Activated CD4-positive, alpha-beta T cell treated with anti-CD3 and anti-CD28 coated beads, Interleukin-2, amount 50 U/mL, for 48 hours (primary cell): ENCODE results near the gene SOCS6.
"Not testable (repeated sequence)": the region's sequence is repeated elsewhere in the genome, so short reads cannot be mapped to it uniquely, and the experiment has no call there.

Source experiments
- DNase-seq, 2 experiments: peaks; one replicate each; pipeline ENCODE4 v3.0.0-alpha.2; 2020

The SOCS6 gene, protein sequence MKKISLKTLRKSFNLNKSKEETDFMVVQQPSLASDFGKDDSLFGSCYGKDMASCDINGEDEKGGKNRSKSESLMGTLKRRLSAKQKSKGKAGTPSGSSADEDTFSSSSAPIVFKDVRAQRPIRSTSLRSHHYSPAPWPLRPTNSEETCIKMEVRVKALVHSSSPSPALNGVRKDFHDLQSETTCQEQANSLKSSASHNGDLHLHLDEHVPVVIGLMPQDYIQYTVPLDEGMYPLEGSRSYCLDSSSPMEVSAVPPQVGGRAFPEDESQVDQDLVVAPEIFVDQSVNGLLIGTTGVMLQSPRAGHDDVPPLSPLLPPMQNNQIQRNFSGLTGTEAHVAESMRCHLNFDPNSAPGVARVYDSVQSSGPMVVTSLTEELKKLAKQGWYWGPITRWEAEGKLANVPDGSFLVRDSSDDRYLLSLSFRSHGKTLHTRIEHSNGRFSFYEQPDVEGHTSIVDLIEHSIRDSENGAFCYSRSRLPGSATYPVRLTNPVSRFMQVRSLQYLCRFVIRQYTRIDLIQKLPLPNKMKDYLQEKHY

DNA sequence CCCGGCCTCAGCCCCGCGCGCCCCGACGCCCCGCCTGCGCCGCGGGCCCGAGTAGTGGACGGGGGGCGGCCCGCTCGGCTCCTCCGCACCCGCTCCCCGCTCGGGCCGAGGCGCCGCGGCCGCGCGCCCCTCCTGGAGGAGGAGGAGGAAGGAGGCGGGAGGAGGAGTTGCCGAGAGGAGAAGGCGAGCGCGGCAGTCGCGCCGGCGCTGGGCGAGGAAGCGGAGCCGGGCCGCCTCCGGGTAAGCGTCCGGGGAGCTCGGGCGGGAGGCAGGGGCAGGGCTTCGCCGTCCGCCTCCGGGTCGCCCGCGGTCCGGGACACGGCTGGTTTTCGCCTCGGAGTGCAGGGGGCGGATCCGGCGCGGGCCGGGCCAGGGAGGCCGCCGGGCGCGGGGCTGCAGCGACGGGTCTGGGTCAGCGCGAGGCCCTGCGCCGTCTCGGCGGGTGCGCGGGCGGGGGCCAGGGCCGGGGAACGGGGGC, at the start of gene SOCS6:
SOCS6 (plus strand) TSS at position 195 of the 478 bp plus-strand sequence. CDS start 35,624 bp downstream, outside the sequence.
- DNase-seq = peak; percentile 33 to 35

DNA sequence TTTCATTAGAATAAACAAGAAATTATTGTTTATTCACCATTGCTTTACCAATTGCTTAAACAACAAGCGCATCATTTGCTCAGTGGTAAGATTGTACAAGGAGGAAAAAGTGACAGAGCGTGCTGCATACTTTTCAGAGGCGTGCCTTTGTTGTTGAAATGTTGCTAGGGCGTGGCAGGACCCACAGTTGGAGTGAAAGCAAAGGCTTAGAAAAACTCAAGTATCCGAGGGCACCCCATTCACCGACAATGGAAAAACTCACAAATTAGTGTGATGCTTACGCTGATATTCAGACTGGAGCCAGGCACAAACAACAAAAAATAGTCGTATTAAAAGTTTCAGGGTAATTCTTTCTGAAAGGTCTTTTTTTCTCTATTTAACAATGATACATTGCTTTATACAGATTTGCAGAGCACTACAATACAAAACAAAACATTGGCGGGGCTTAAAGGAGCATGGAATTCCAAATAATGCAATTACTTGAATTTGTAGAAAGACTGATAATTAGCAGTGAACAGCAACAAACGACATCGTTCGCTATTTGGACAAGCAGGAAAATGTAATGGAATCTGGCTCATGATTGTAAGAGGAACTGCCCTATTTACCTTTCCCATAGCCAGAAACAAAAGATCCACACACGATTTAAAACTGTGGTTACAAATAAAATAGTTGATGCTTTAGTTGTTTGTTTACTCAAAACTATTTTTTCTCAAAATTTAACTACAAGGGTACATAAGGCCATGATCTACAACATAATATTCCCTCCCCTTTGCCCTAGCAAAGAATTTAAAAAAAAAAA, 45.5 kb upstream of the SOCS6 start:
- DNase-seq = no peak

DNA sequence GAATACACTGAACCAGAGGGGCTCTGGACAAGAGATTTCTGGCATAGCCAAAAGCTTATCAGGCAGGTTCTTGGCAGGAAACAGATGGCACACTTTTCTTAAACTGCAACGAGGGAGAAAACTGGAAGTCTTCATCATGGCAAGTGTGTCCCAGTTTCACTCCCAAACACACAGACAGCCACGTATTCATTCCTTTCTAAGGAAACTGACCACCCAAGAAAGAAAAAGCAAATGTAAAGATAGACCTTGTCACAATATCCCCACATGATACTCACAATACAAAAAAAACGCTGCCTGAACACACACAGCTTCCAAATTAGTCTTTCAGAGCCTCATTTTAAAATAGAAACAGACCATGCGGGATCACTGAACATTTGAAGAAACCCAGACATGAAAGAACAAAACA, 42.8 kb upstream of the SOCS6 start:
- DNase-seq = no peak

DNA sequence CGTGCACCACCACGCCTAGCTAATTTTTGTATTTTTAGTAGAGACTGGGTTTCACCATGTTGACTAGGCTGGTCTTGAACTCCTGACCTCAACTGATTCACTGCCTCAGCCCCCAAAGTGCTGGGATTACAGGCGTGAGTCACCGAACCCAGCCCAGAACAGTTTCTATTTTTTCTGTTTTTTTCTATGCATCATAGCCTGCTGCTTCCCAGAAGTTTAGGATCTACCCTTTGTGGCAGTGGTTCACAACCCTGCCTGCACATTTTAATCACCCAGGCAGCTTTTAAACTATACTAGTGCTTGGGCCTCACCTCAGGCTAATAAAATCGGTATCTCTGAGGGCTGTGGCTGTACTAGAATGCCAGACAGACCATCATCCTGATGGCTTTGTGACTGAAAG, 39.7 kb upstream of the SOCS6 start:
- no peak for DNase-seq

DNA sequence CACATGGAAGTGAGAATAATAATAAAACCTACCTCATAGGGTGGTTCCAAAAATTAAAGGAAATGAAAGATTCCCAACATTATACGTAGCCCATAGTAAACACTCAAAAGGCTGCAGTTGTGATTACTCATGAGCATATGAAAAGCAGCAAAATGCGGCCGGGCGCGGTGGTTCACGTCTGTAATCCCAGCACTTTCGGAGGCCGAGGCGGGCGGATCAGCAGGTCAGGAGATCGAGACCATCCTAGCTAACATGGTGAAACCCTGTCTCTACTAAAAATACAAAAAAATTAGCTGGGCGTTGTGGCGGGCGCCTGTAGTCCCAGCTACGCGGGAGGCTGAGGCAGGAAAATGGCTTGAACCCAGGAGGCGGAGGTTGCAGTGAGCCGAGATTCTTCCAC, 39.0 kb upstream of the SOCS6 start:
- not testable (repeated sequence) for DNase-seq

DNA sequence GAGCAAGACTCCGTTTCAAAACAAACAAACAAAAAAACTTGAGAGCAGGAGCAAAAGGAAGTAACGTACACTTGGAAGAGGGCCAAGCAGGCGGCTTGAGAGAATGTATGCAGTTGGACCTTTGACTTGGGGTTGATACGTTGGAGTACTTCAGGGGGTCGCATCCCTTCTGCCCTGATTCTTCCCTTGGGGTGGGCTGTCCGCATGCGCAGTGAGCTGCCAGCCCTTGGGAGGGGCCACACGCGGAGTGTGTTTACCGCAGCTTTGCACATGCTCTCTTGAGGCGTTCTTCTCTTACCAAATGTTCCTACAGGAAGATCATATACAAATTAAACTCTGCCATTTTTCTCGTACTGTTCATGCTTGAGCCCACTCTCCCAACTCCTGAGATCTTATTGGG, 38.1 kb upstream of the SOCS6 start:
- no peak for DNase-seq

DNA sequence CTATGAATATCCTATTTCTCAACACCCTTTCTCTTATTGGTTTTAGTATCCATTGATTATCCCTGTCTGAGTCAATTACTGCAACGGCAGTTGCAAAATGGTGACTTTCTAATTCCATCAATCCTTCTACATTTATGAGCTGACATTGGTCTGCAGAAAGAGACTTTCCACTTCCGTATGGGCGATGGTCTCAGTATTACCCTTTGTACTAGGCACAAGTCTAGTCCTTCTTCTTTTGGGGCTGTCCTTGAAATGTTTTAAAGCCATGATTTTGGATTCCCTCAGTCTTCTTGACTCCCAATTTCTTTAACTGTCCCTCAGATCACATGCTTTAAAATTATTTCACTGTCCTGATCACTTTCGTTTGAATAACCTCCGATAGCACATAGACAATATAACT, 32.7 kb upstream of the SOCS6 start:
- no peak for DNase-seq

DNA sequence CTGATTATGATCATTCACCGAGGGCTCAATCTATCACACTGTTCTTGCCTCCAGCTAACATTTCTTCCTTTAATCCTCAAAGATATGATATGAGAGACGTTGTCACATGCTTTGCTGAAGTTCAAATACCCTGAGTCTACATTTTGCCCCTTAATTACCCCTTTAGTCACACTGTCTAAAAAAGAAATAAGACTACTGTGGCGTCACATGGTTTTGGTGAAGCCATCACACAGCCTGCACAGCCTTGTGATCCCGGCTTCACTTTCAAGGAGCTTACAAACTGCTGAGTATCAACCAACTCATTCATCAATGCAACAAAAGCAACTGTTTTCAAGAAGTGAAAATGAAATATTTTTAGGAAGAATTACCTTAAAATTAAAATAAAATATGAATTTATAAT, 31.9 kb upstream of the SOCS6 start:
- DNase-seq = no peak

DNA sequence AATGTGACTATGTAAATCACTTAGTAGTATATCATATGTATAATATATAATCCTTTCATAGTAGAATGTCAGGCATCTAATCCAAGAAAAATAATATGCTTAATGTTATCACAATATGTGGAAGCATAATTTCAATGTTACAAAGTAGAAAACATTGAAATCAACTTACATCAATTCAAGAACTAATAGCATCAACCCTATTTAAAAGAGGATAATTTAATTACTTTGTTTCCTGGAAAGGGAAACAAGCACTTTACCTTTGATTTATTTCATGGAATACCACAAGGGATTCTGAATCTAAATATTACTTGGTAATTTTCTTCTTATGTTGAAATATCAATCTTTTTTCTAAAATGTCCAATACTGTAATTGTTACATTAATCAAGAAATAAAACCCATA, 30.6 kb upstream of the SOCS6 start:
- DNase-seq = no peak

DNA sequence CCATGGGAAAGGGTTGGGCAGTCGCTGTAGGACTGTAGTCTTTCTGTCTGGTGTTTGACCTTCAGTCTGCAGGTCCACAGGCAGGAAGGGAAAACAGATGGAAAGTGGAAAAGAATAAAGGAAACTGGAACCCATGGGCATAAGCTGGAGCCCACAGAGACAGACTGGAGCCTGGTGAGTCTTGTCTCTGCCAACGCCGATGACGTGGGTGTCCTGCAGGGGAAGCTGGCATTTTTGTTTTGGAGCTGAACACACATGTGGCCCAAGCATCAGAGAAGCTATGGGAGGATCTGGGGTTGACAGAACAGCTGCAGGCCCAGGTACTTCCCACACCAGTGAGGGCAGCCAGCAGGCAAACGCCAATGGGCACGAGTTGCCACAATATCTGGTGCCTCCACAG, 28.2 kb upstream of the SOCS6 start:
- DNase-seq = no peak

DNA sequence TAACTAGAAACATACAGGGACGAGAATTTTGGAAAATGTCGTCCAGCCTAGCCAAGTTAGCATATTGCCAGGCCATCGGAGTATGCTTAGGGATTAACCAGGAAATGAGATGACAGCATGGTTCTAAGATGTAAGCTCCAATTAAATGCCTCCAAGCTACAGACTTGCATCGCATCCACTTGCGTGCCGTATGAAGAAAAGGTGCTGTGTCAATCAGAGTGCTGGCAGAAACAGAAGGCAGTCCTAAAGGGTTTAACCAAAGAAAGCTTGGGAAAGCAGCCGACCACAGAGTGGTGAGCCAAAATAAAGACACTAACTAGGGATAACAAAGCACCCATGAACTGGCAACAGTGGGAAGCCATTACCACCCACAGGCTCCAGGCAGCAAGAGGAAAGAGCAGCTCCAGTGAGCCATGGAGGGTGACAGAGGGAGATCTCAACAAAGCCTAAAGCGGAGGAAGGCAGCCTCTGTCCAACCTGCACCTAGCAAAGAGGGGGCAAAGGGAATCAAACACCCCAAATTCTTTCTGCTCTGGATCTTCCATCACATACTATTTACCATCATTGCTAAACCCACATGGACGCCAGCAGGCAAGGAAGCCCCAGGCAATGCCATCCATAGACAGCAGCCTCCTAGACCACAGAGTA, 27.6 kb upstream of the SOCS6 start:
- DNase-seq = no peak

DNA sequence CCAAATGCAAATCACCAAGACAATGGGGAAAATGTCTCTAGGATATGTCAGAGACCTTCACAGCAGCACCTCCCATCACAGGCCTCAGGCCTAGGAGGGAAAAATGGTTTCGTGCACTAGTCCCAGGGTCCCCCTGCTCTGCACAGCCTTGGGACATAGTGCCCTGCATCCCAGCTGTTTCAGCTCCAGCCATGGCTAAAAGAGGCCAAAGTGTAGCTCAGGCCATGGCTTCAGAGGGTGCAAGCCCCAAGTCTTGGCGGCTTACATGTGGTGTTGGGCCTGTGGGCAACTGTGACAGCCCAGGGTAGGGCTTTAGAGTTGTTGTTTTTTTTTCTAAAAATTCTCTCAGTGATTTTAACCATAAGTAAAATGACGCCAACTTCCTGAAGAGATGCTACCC, 25.5 kb upstream of the SOCS6 start:
- no peak for DNase-seq

DNA sequence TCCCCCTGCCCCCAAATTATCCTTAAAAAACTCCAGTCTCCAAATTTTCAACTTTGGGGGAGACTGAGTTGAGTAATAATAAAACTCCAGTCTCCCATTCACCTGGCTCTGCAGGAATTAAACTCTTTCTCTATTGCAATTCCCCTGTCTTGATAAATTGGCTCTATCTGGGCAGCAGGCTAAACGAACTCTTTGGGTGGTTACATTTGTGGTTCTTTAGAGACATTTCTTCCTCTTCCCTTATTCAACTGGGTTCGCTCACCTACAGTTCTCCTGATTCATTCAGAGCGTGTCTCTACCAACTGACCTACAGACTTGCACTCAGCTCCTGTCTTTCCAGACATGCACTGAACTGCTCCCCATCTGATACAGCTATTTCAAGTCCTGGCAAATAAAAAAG, 17.1 kb upstream of the SOCS6 start:
- DNase-seq = no peak

DNA sequence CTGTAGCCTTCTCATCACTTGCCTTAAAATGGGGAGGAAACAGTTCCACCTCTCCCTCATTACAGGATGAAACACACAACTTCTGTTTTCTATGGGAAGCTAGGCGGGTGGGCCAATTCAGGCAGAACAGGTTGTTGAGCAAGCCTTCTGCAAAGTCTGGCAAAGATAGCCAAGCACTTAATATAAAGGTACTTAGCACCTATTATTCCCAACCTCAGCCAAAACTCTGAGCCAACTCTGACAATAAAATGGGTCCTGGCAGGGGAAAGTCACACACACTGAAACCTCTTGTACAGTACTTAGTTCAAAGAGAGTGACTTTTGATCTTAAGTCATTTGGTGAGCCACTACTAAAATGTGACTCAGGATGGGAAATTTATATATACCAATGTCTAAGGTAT, 15.8 kb upstream of the SOCS6 start:
- DNase-seq = no peak

DNA sequence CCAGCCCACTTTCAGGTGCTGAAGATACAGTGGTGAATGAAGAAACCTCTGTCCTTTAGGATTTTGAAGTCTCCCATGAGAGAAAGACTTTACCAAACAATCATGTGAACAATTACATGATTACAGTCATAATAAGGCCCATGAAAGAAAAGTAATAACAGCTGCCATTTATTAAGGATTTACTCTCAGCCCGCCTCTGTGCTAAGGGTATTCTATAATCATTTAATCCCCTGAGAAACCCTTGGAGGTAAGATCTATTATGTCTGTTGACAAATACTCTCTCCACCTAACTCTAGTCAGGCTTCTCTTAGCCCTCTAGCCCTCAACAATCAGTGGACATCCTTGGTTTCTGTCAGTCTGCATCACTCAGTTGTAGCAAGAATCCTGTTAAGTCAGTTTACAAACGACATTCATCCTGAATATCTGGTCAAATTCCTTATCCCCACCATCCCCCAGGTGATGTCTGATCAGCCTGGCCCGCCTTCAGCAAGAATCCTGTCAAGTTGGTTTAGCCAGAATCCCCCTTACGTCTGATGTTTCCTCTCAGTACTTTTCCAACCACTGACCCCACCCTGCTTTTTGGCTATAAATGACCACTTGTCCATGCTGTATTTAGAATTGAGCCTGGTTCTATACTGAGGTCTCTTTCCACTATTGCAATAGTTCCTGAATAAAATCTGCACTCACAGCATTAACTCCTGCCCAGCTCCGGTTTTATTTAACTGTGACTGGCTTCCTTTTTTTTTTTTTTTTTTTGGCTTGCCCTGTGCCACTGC, 12.2 kb upstream of the SOCS6 start:
- DNase-seq = no peak

DNA sequence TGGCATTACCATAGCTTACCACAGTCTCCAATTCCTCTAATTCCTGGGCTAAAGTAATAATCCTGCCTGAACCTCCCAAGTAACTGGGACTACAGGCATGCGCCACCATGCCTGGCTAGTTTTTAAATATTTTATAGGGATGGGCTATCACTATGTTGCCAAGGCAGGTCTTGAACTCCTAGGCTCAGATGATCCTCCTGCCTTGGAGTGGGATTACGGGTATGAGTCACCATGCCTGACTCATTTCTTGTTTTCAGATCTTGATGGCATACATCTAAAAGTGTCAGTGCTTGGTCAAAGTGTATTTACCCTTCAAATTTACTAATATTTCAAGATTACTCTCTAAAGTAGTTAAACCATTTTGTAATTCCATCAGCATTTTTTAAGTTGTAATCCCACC, 9.4 kb upstream of the SOCS6 start:
- DNase-seq = no peak

DNA sequence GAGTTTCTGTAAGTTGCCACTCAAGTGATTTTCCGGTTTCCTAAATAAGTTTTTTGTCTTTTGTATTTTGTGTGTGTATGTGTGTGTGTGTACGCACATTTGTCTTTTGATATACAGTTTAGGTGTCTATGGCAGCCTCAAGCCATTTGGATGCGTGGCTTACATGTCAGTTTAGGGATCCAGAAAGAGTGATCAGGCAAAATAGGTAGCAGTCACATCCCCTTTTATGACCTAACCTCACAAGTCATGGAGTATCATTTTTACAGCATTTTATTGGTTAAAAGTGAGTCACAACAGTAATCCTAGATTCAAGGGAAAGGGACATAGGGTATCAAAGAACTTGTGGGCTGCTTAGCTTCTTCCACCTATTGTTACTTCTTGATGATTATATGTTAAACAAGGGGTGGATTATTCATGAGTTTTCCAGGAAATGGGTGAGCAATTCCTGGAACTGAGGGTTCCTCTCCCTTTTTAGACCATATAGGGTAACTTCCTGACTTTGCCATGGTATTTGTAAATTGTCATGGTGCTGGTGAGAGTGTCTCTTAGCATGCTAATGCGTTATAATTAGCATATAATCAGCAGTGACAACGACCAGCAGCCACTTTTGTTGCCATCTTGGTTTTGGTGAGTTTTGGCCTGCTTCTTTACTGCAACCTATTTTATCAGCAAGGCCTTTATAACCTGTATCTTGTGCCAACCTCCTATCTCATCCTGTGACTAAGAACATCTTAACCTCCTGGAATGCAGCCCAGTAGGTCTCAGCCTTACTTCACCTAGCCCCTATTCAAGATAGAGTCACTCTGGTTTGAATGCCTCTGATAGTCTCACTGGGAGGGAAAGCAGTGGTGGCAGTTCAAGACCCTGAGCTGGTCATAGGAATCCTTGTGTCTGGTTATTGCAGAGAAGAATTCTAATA, 8.6 kb upstream of the SOCS6 start:
- DNase-seq = no peak

DNA sequence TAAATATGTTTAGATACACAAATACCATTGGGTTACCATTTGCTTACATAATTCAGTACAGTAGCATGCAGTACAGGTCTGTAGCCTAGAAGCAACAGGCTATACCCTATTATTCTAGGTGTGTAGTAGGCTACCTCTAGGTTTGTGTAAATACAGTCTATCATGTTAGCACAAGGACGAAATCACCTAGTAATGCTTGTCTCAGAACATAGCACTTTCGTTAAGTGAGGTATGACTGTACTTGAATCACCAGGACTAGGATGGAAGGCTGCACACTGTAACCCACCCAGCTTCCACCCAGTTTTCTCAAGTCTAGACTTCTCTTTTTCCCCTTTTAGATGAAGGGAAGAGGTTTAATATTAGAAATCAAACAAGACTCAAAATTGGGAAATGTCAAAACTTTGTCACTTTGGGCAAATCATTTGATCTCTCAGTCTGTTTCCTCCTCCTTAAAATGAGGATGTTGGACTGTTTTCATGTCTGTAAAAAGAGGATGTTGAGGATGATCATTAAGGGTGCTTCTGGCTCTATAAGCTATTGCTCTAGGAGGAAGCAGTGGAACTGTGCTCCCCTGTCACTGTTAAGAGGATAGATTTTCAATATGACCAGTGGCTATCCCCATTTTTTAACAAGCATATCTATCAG, 3.7 kb upstream of the SOCS6 start:
- DNase-seq = no peak

DNA sequence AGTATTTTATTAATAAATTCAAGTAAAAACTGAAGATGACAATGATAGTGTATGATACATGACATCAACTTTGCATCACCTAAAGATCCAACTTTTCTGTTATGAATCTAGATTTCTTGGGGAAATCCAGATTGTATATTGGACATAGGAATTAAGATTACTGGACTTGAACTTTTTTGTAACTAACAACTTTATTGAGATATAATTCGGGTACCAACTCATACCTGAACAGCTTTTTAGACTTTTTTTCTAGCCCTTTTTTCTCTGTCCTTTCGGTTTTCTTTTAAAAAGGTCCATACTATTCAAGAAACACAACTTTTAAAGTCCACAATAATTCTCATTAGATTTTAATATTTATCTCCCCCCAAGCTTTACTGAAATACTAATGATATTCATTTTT, 1.1 kb upstream of the SOCS6 start:
- DNase-seq = no peak

DNA sequence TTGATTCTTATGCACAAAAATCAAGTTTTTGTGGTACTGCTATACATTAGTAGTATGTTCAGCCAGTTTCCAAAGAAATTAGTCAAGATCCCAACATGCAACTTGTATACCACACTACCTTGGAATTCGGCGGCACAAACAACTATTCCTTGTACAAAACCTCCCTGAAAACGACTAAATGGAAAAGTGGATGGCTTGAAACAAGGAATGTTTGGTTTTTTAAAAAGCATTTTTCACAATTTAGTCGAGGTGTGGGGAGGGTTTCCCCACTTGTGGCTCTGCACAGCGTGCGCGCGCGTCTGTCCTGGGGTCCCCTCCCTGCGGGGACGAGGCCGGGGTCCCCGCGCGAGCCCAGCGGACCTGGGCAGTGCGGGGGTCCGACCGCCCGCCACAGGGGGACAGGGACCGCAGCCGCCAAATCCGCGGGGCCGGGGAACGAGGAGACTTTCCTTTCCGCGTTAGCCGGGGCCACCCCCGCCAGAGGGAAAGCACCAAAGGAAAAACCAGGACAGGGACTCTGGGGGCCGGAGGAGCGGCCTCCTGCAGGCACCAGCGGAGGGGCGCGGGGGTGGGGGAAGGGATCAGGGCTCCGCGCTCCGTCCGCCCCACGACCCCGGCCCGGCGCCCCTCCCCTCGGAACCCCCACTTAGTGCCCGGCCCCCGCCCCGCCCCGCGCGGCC, 534 bp upstream of the SOCS6 start:
- no peak for DNase-seq
